ENCODE results near the gene CPT2. TPM values are rescaled to one million over a fixed set of nuclear protein-coding genes. Genes with fewer than 3 reads are reported as not detected.

Gene CPT2
- total RNA-seq = 100 to 1,000 TPM in 1 of 4 donors, 10 to 100 TPM in 3; 23.1 to 134 (median 55.0) TPM

- TF ChIP-seq POLR2A (IDR thresholded peaks at IDR 0.05) (peak; percentile 90 to 96), CTCF (IDR thresholded peaks at IDR 0.05) (peak in 3 of 6 experiments; percentile 11 to 24 (median 18))
- H3K4me3 ChIP-seq = peak within 1 kb of the TSS; percentile 78 to 99 (median 97)
- DNase-seq = peak; percentile 92 to 97 (median 94)
These were observed at the start of gene CPT2 for GRCh38 chr1:53196485-53197290. CPT2 (plus strand) TSS chr1:53196824; CDS start chr1:53196944, 120 bp downstream.

GRCh38 chr1:53147174-53147573, 49.5 kb upstream of the CPT2 start:
- H3K27ac ChIP-seq = no peak overlapping the region
- no peak overlapping the region for H3K4me3 ChIP-seq
- no peaks in the 10 kb centered on the region for H3K36me3 ChIP-seq
- no peaks in the 10 kb centered on the region for H3K27me3 ChIP-seq
- DNase-seq = no peak
- TF ChIP-seq CTCF (IDR thresholded peaks at IDR 0.05) = no peak
- TF ChIP-seq POLR2A (IDR thresholded peaks at IDR 0.05) = no peak
- peaks cover 0 to 16% (median 1%) of the 10 kb centered on the region in 4 donors for H3K4me1 ChIP-seq
- H3K9me3 ChIP-seq = no peaks in the 10 kb centered on the region

More at GRCh38 chr1:53196485-53197290, at the start of gene CPT2:
- Histone ChIP-seq H3K27ac (peak within 1 kb of the TSS; percentile 95 to 100 (median 100)), H3K27me3 (no peaks in the 10 kb centered on the region), H3K9me3 (no peaks in the 10 kb centered on the region), H3K4me1 (peaks cover 0 to 24% (median 3%) of the 10 kb centered on the region in 4 donors), H3K36me3 (peaks cover 0 to 12% (median 0%) of the 10 kb centered on the region in 3 donors)

- H3K9me3 ChIP-seq = no peaks in the 10 kb centered on the region
- H3K27me3 ChIP-seq = no peaks in the 10 kb centered on the region
- DNase-seq = no peak
- no peak for TF ChIP-seq CTCF (IDR thresholded peaks at IDR 0.05)
- no peak for TF ChIP-seq POLR2A (IDR thresholded peaks at IDR 0.05)
- no peaks in the 10 kb centered on the region for H3K36me3 ChIP-seq
- H3K4me3 ChIP-seq = no peak overlapping the region
- peaks cover 0 to 16% (median 1%) of the 10 kb centered on the region in 4 donors for H3K4me1 ChIP-seq
- no peak overlapping the region for H3K27ac ChIP-seq
These were observed 48.5 kb upstream of the CPT2 start for GRCh38 chr1:53148123-53148522.

- DNase-seq = no peak
- Histone ChIP-seq H3K9me3 (no peaks in the 10 kb centered on the region), H3K36me3 (no peaks in the 10 kb centered on the region), H3K4me3 (no peak overlapping the region), H3K27me3 (no peaks in the 10 kb centered on the region), H3K4me1 (no peaks in the 10 kb centered on the region), H3K27ac (no peak overlapping the region)
- TF ChIP-seq POLR2A (IDR thresholded peaks at IDR 0.05) = no peak
- no peak for TF ChIP-seq CTCF (IDR thresholded peaks at IDR 0.05)
These were observed 42.9 kb upstream of the CPT2 start for GRCh38 chr1:53153752-53154151.

GRCh38 chr1:53154859-53155438, 41.7 kb upstream of the CPT2 start:
- Histone ChIP-seq H3K36me3 (no peaks in the 10 kb centered on the region), H3K4me1 (no peaks in the 10 kb centered on the region), H3K27ac (no peak overlapping the region), H3K27me3 (no peaks in the 10 kb centered on the region), H3K4me3 (no peak overlapping the region), H3K9me3 (no peaks in the 10 kb centered on the region)
- no peak for DNase-seq
- TF ChIP-seq POLR2A (IDR thresholded peaks at IDR 0.05) (no peak), CTCF (IDR thresholded peaks at IDR 0.05) (no peak)

Measured in Peyer's patch (tissue), 4 donors.